ENCODE measurements around the gene PPP1R1B.

Gene PPP1R1B

GRCh38 chr17:39627712-39628516 lies 1.2 kb downstream of the PPP1R1B start:
- H3K4me3 ChIP-seq (ENCODE audit: low read depth, low read length): no peak overlapping the region
- DNase-seq (ENCODE audit: low read depth, low spot score): no peak
- no peak for TF ChIP-seq CTCF (IDR thresholded peaks at IDR 0.05; ENCODE audit: low read depth, low read length)
- in situ Hi-C loops (cut with HindIII; ENCODE audit: low sequenced_read_pairs): no loop called here

GRCh38 chr17:39628655-39629493 lies 2.1 kb downstream of the PPP1R1B start:
- in situ Hi-C loops (cut with HindIII; ENCODE audit: low sequenced_read_pairs): no loop called here

GRCh38 chr17:39629494-39629880 lies 2.7 kb downstream of the PPP1R1B start:
- in situ Hi-C loops (cut with HindIII; ENCODE audit: low sequenced_read_pairs): no loop called here
- DNase-seq (ENCODE audit: low read depth, low spot score): no peak
- no peak overlapping the region for H3K4me3 ChIP-seq (ENCODE audit: low read depth, low read length)
- no peak for TF ChIP-seq CTCF (IDR thresholded peaks at IDR 0.05; ENCODE audit: low read depth, low read length)

More at GRCh38 chr17:39628655-39629493, 2.1 kb downstream of the PPP1R1B start:
- TF ChIP-seq CTCF (IDR thresholded peaks at IDR 0.05; ENCODE audit: low read depth, low read length): no peak
- no peak for DNase-seq (ENCODE audit: low read depth, low spot score)
- no peak overlapping the region for H3K4me3 ChIP-seq (ENCODE audit: low read depth, low read length)

- H3K4me3 ChIP-seq (ENCODE audit: low read depth, low read length): no peak overlapping the region
- TF ChIP-seq CTCF (IDR thresholded peaks at IDR 0.05; ENCODE audit: low read depth, low read length): no peak
- DNase-seq (ENCODE audit: low read depth, low spot score): no peak
- in situ Hi-C loops (cut with HindIII; ENCODE audit: low sequenced_read_pairs): no loop called here
Observed at GRCh38 chr17:39629898-39630297, 3.1 kb downstream of the PPP1R1B start.

GRCh38 chr17:39631403-39631802 lies 4.7 kb downstream of the PPP1R1B start:
- no peak overlapping the region for H3K4me3 ChIP-seq (ENCODE audit: low read depth, low read length)
- in situ Hi-C loops (cut with HindIII; ENCODE audit: low sequenced_read_pairs): no loop called here
- TF ChIP-seq CTCF (IDR thresholded peaks at IDR 0.05; ENCODE audit: low read depth, low read length): no peak
- DNase-seq (ENCODE audit: low read depth, low spot score): no peak

GRCh38 chr17:39632153-39632941 lies 5.6 kb downstream of the PPP1R1B start:
- TF ChIP-seq CTCF (IDR thresholded peaks at IDR 0.05; ENCODE audit: low read depth, low read length): no peak
- no peak overlapping the region for H3K4me3 ChIP-seq (ENCODE audit: low read depth, low read length)
- in situ Hi-C loops (cut with HindIII; ENCODE audit: low sequenced_read_pairs): no loop called here
- no peak for DNase-seq (ENCODE audit: low read depth, low spot score)
